Mucosa of rectum (tissue), 2 donors: ENCODE results near the gene PTPDC1.

ENCODE experiments used
- H3K27ac ChIP-seq, 2 donors: one replicate each; pipeline ENCODE4 v1.7.0; 2013; ENCODE audit warnings: inconsistent platforms in 2 of 2, low read depth in 2 of 2, low read length in 2 of 2
- H3K27me3 ChIP-seq, 2 donors: one replicate each; pipeline ENCODE4 v1.7.0; 2013; ENCODE audit warnings: low read length in 2 of 2; ENCODE audit not compliant: control insufficient read depth in 2 of 2, insufficient read depth in 2 of 2
- H3K36me3 ChIP-seq, 2 donors: one replicate each; pipeline ENCODE4 v1.7.0; 2013; ENCODE audit warnings: low read length in 2 of 2; ENCODE audit not compliant: control insufficient read depth in 2 of 2, insufficient read depth in 2 of 2
- H3K4me1 ChIP-seq, 2 donors: one replicate each; pipeline ENCODE4 v1.7.0; 2013; ENCODE audit warnings: low read length in 2 of 2, mild to moderate bottlenecking in 1 of 2; ENCODE audit not compliant: control insufficient read depth in 2 of 2, insufficient read depth in 2 of 2
- H3K4me3 ChIP-seq, 2 donors: one replicate each; pipeline ENCODE4 v1.7.0; 2013; ENCODE audit warnings: low read length in 2 of 2
- H3K9ac ChIP-seq, 2 donors: one replicate each; pipeline ENCODE4 v1.7.0; 2013; ENCODE audit warnings: low read length in 2 of 2, low read depth in 1 of 2, mild to moderate bottlenecking in 1 of 2
- H3K9me3 ChIP-seq, 2 donors: one replicate each; pipeline ENCODE4 v1.7.0; 2013; ENCODE audit warnings: low read length in 2 of 2; ENCODE audit not compliant: control insufficient read depth in 2 of 2
- donor health status: healthy.
- donor health status: Normal muscosa, but diverticular disease.

The PTPDC1 gene

DNA sequence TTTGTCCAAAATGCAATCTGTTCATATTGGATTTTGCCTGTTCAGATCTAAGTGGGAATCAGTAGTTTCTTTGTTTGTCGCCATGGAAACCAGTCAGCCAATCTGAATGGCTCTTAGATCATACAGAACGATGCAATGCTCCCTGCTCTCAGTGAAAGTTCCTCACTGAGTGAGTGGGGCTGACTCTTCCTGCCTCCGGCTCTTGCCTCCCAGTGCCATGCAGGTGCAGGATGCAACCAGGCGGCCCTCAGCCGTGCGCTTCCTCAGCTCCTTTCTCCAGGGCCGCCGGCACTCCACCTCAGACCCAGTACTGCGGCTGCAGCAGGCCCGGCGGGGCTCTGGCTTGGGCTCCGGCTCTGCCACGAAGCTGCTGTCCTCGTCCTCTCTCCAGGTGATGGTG is at the start of gene PTPDC1:
Gene PTPDC1, plus strand, starts transcription at position 151 of the 400 bp plus-strand sequence. Its CDS starts 67 bp downstream, at position 218.
- Histone ChIP-seq H3K4me1 (no peaks in the 10 kb centered on the region), H3K4me3 (no peak within 1 kb of the TSS), H3K27ac (no peak within 1 kb of the TSS), H3K9me3 (no peaks in the 10 kb centered on the region), H3K36me3 (peaks cover 0 to 3% of the 10 kb centered on the region in 2 donors), H3K27me3 (no peaks in the 10 kb centered on the region), H3K9ac (no peak within 1 kb of the TSS)

DNA sequence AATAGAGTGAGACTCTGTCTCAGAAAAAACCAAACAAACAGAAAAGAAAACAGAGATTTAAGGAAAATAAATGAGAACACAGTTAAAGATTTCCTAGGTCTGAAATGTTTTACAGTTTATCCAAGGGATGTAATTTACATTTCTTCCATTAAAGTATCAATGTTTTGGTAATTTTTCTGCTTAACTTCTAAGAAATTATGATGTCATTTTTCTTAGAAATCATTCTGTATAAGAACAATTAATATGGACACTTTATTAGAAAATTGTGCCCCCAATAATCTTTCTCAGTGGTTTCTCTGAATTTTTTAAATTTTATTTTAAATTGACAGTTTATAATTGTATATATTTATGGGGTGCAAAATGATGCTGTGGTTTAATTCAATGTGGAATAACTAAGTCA is 49.8 kb upstream of the PTPDC1 start:
- Histone ChIP-seq H3K9ac (no peak overlapping the region), H3K4me3 (no peak overlapping the region), H3K9me3 (no peaks in the 10 kb centered on the region), H3K27me3 (no peaks in the 10 kb centered on the region), H3K4me1 (peaks cover 3 to 13% of the 10 kb centered on the region in 2 donors), H3K36me3 (no peaks in the 10 kb centered on the region), H3K27ac (no peak overlapping the region)

DNA sequence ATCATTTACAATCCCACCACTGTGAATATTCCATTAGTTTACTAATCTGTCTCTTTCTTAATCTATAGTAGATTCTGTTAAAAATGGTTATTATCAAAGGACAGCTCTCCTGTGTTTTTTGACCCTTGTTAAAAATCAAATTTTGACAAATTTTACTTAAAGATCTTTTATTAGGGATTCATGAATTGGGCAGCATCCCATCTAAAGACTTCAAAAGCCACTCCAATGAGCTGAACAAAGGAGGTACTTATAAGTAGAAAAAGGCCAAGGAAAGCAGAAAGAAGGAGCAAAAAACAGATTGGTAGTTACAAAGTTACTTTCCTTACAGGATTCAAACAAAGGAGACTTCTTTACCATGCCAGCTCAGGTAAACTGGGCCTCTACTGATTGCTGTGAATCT is 44.5 kb upstream of the PTPDC1 start:
- no peaks in the 10 kb centered on the region for H3K27me3 ChIP-seq
- H3K9me3 ChIP-seq = no peaks in the 10 kb centered on the region
- H3K36me3 ChIP-seq = no peaks in the 10 kb centered on the region
- no peak overlapping the region for H3K9ac ChIP-seq
- H3K27ac ChIP-seq = no peak overlapping the region
- no peaks in the 10 kb centered on the region for H3K4me1 ChIP-seq
- H3K4me3 ChIP-seq = no peak overlapping the region

DNA sequence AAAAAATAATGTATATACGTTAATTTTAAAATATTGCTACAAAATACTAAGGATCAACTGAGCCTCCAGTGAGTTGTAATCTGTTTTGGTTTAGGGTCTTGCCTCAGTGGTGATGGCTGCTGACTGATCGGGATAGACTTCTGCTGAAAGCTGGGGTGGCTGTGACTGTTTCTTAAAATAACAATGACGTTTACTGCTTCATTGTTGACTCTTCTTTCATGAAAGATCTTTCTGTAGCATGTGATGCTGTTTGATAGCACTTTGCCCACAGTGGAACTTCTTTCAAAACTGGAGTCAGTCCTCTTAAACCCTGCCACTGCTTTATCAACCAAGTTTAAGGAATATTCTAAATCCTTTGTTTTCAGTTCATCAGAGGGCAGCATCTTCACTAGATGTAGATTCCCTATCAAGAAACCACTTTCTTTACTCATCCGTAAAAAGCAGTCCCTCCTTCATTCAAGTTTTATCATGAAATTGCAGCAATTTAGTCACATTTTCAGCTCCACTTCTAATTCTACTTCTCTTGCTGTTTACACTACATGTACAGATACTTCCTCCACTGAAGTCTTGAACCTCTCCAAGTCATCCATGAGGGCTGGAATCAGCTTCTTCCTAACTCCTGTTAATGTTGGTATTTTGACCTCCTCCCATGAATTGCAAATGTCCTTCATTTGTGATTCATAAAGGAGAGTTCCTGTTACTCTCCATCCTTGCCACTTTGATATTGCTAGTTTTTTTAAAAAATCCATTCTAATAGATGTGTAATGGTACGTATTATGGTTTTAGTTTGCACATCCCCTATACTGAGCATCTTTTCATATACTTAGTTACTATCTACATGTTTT is 41.5 kb upstream of the PTPDC1 start:
- Histone ChIP-seq H3K9me3 (no peaks in the 10 kb centered on the region), H3K9ac (no peak overlapping the region), H3K4me3 (no peak overlapping the region), H3K4me1 (no peaks in the 10 kb centered on the region), H3K27ac (no peak overlapping the region), H3K36me3 (no peaks in the 10 kb centered on the region), H3K27me3 (no peaks in the 10 kb centered on the region)

GRCh38 chr9:94054716-94055115 is 29.5 kb upstream of the PTPDC1 start:
- Histone ChIP-seq H3K4me3 (no peak overlapping the region), H3K27ac (no peak overlapping the region), H3K4me1 (no peaks in the 10 kb centered on the region), H3K9me3 (peaks cover 0 to 3% of the 10 kb centered on the region in 2 donors), H3K36me3 (no peaks in the 10 kb centered on the region), H3K9ac (no peak overlapping the region), H3K27me3 (no peaks in the 10 kb centered on the region)

DNA sequence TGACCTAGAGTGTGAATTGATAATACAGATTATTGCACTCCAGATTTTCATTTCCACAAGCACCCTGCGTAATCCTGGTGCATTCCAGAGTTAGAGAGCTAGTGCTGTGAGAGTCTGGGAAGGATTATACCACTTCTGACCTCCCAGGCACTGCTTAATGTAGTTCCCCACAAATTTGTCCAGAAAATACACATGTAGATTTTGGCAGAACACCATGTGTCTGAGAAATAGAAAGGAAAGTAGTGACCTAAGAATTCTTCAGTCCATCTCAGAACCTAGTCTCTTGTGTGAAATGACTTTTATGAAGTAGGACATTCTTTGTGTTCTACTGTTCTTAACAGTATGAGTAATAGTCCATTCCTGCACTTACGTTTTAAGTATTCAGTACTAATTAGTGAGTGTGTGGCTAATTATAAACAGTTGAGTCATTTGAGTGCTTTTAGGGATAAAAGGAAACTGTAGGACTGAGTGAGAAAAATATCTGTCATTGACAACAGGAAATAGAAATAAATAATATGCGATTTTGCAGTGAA is 27.8 kb upstream of the PTPDC1 start:
- H3K9me3 ChIP-seq = no peaks in the 10 kb centered on the region
- no peaks in the 10 kb centered on the region for H3K36me3 ChIP-seq
- no peak overlapping the region for H3K27ac ChIP-seq
- no peak overlapping the region for H3K9ac ChIP-seq
- no peak overlapping the region for H3K4me3 ChIP-seq
- H3K4me1 ChIP-seq = no peaks in the 10 kb centered on the region
- H3K27me3 ChIP-seq = no peaks in the 10 kb centered on the region

DNA sequence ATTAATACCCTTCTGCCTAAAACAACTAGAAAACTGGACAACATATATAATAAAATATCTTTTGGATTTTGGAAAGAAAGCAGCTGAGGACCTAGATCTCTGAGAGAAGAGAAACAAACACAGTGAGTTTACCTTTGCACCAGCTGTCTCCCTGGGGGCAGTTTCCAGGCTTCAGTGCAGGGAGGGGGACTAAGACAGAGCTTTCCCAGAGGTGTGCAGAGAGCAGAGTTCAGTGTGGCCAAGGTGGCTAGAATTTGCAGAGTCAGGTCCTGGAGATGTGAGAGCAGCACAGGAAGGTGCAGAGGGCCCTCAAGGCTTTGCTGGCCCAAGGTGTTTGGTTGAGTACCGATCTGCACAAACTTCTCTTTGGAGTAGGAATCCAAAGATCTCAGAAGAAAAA is 26.3 kb upstream of the PTPDC1 start:
- Histone ChIP-seq H3K4me3 (no peak overlapping the region), H3K9me3 (peaks cover 0 to 2% of the 10 kb centered on the region in 2 donors), H3K36me3 (no peaks in the 10 kb centered on the region), H3K9ac (no peak overlapping the region), H3K27ac (no peak overlapping the region), H3K4me1 (no peaks in the 10 kb centered on the region), H3K27me3 (no peaks in the 10 kb centered on the region)

- Histone ChIP-seq H3K4me1 (no peaks in the 10 kb centered on the region), H3K9ac (no peak overlapping the region), H3K36me3 (no peaks in the 10 kb centered on the region), H3K27ac (no peak overlapping the region), H3K9me3 (peaks cover 0 to 2% of the 10 kb centered on the region in 2 donors), H3K27me3 (no peaks in the 10 kb centered on the region), H3K4me3 (no peak overlapping the region)
These were observed 22.4 kb upstream of the PTPDC1 start for GRCh38 chr9:94061864-94062263.

GRCh38 chr9:94065535-94065961 is 18.7 kb upstream of the PTPDC1 start:
- Histone ChIP-seq H3K27me3 (no peaks in the 10 kb centered on the region), H3K9me3 (peaks cover 0 to 2% of the 10 kb centered on the region in 2 donors), H3K4me3 (no peak overlapping the region), H3K36me3 (no peaks in the 10 kb centered on the region), H3K27ac (no peak overlapping the region), H3K4me1 (no peaks in the 10 kb centered on the region), H3K9ac (no peak overlapping the region)

GRCh38 chr9:94068257-94068656 is 16.0 kb upstream of the PTPDC1 start:
- H3K36me3 ChIP-seq = peaks cover 0 to 2% of the 10 kb centered on the region in 2 donors
- no peak overlapping the region for H3K4me3 ChIP-seq

More at GRCh38 chr9:94068257-94068656, 16.0 kb upstream of the PTPDC1 start:
- Histone ChIP-seq H3K27me3 (no peaks in the 10 kb centered on the region), H3K9me3 (no peaks in the 10 kb centered on the region), H3K4me1 (no peaks in the 10 kb centered on the region), H3K27ac (no peak overlapping the region), H3K9ac (no peak overlapping the region)
